ENCODE results near the gene UBE2G2.

GRCh38 chr21:44810779-44811178, 9.2 kb upstream of the UBE2G2 start:
- no peak for TF ChIP-seq POLR2AphosphoS5 (IDR thresholded peaks at IDR 0.05)
- TF ChIP-seq CTCF (IDR thresholded peaks at IDR 0.05) = no peak
- TF ChIP-seq EP300 (IDR thresholded peaks at IDR 0.05) = no peak
- TF ChIP-seq POLR2A (IDR thresholded peaks at IDR 0.05) = no peak
